ENCODE data around the gene UBE2E1. TPM values are rescaled to one million over a fixed set of nuclear protein-coding genes. Genes with fewer than 3 reads are reported as not detected.

Gene UBE2E1
- total RNA-seq: 10 to 100 TPM; 32.6 to 62.5 (median 55.9) TPM

- peak within 1 kb of the TSS; percentile 79 for H3K4me3 ChIP-seq (ENCODE audit: low read depth, poor library complexity, severe bottlenecking)
- no peak for TF ChIP-seq POLR2A (IDR thresholded peaks at IDR 0.05)
- TF ChIP-seq CTCF (IDR thresholded peaks at IDR 0.05): no peak
- DNase-seq (ENCODE audit: low spot score in 2 of 2): peak; percentile 68 to 94
- intact Hi-C loops (cut with DNase I; ENCODE audit: low total_unique reads): no loop called here
- 1 to 2% methylated on average over 26 to 38 of the region's 82 CpGs for WGBS, 2 donors
Observed at GRCh38 chr3:23805633-23806533, at the start of gene UBE2E1. TSS of gene UBE2E1 (plus strand) at chr3:23805955. CDS start at chr3:23807270, 1,315 bp downstream.

- no peak overlapping the region for H3K4me3 ChIP-seq (ENCODE audit: low read depth, poor library complexity, severe bottlenecking)
- no peak for DNase-seq (ENCODE audit: low spot score in 2 of 2)
- 61 to 73% methylated on average over 3 of the region's 3 CpGs for WGBS, 2 donors
- no peak for TF ChIP-seq CTCF (IDR thresholded peaks at IDR 0.05)
- TF ChIP-seq POLR2A (IDR thresholded peaks at IDR 0.05): no peak
- intact Hi-C loops (cut with DNase I; ENCODE audit: low total_unique reads): no loop called here
Observed at GRCh38 chr3:23756206-23756840, 49.4 kb upstream of the UBE2E1 start.

- 88 to 89% methylated on average over 5 of the region's 5 CpGs for WGBS, 2 donors
- H3K4me3 ChIP-seq (ENCODE audit: low read depth, poor library complexity, severe bottlenecking): no peak overlapping the region
- DNase-seq (ENCODE audit: low spot score in 2 of 2): no peak
- intact Hi-C loops (cut with DNase I; ENCODE audit: low total_unique reads): no loop called here
- TF ChIP-seq CTCF (IDR thresholded peaks at IDR 0.05) (no peak), POLR2A (IDR thresholded peaks at IDR 0.05) (no peak)
Observed at GRCh38 chr3:23758253-23758838, 47.4 kb upstream of the UBE2E1 start.

- WGBS, 2 donors: 95 to 97% methylated on average over 3 of the region's 3 CpGs
- DNase-seq (ENCODE audit: low spot score in 2 of 2): no peak
- H3K4me3 ChIP-seq (ENCODE audit: low read depth, poor library complexity, severe bottlenecking): no peak overlapping the region
- intact Hi-C loops (cut with DNase I; ENCODE audit: low total_unique reads): no loop called here
- TF ChIP-seq POLR2A (IDR thresholded peaks at IDR 0.05) (no peak), CTCF (IDR thresholded peaks at IDR 0.05) (no peak)
Observed at GRCh38 chr3:23760325-23760724, 45.4 kb upstream of the UBE2E1 start.

- intact Hi-C loops (cut with DNase I; ENCODE audit: low total_unique reads): no loop called here
- 83 to 84% methylated on average over 7 of the region's 7 CpGs for WGBS, 2 donors
- DNase-seq (ENCODE audit: low spot score in 2 of 2): no peak
- TF ChIP-seq POLR2A (IDR thresholded peaks at IDR 0.05) (no peak), CTCF (IDR thresholded peaks at IDR 0.05) (no peak)
- H3K4me3 ChIP-seq (ENCODE audit: low read depth, poor library complexity, severe bottlenecking): no peak overlapping the region
Observed at GRCh38 chr3:23760871-23761373, 44.8 kb upstream of the UBE2E1 start.
